Measurements from ENCODE around the gene VWA8. TPM values are rescaled to one million over a fixed set of nuclear protein-coding genes. Genes with fewer than 3 reads are reported as not detected.

The VWA8 gene
- total and polyA plus RNA-seq, 2 of the 8 experiments (the other 6 are each of a cell fraction or from before 2014, with no cell fraction given): 5.9 to 19.6 TPM

DNA sequence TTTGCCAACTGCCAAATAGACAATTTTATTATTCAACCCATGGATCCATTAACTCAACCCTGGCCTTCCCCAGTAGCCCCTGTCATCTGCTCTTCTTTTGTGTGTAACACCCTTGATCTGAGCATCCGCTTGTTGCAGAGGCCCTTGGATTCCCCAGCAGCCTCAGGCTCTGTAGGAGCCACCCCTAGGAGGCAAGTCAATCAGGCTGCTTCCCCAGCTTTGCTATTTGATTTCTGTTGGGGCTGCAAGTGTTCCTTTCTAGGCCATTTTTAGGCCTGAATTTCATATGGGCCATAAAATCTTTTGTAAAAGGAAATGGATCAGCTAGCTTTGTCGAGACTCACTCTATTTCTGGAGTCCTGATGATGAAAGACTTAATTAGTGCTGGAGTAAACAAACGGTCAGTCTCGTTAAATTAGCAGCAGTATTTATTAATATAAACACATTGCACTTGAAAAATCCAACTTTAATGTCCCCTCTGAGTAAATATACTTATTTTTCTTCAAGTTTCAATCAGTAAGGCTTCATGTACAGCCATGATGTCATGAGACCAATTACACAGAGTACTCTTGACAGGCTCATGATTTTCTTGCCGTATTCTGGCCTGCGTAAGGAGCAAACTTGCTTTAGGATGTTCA is 398.2 kb downstream of the VWA8 start:
- FAIRE-seq (no peak), DNase-seq (ENCODE audit: low read depth in 1 of 2, low spot score in 2 of 2) (no peak)
- no peak overlapping the region for H2AFZ ChIP-seq (ENCODE audit: low read length)
- H3K79me1 ChIP-seq (ENCODE audit: low read depth, low read length): no peaks in the 10 kb centered on the region
- no peaks in the 10 kb centered on the region for H3K36me3 ChIP-seq (ENCODE audit: control insufficient read depth in 2 of 4, insufficient read depth in 4 of 4, low read length in 3 of 4)
- CTCF ChIA-PET (ENCODE audit: partially characterized antibody): interaction anchor here (1.0 to 1.7 kb wide), 3 partner anchors 25 to 103 kb away, joined by 3 to 7 read pairs (median 4); no protein-coding TSS in a partner anchor
- H2BK12ac ChIP-seq (ENCODE audit: low read depth, low read length): no peak overlapping the region
- H4K5ac ChIP-seq (ENCODE audit: insufficient read length, low read depth, low read length): no peak overlapping the region
- peaks cover 0 to 4% (median 2%) of the 10 kb centered on the region in 4 experiments; a peak in 3 of 7 replicates for H3K4me1 ChIP-seq (replicated peaks in 1 of 4; ENCODE audit: control insufficient read depth in 3 of 4, insufficient read depth in 4 of 4, low read length in 3 of 4)
- no peak overlapping the region for H3K14ac ChIP-seq (ENCODE audit: insufficient read length)
- H3K79me2 ChIP-seq (ENCODE audit: control insufficient read depth in 1 of 2, insufficient read depth in 2 of 2, low read length in 2 of 2): no peaks in the 10 kb centered on the region
- no peaks in the 10 kb centered on the region; the same call in 1 of the 2 replicates for H3K23me2 ChIP-seq (ENCODE audit: low read depth, low read length)
- no peak overlapping the region for H2BK120ac ChIP-seq (replicated peaks; ENCODE audit: low read depth, low read length)
- 88% methylated on average over 6 of the region's 6 CpGs; no CpG with 5 or more reads in 1 of the 2 experiments for WGBS, 2 experiments (ENCODE audit: extremely low coverage in 1 of 2, insufficient coverage in 1 of 2, insufficient read length in 1 of 2, insufficient replicate concordance in 2 of 2, low coverage in 1 of 2, low lambda C conversion rate in 2 of 2, missing lambda C conversion rate in 1 of 2)
- no peak overlapping the region for H3K56ac ChIP-seq (replicated peaks; ENCODE audit: insufficient read length, low read depth, low read length)
- no peak overlapping the region for H3K27ac ChIP-seq (ENCODE audit: low read depth, low read length)
- POLR2A ChIA-PET (ENCODE audit: partially characterized antibody): no interaction called here
- no peak overlapping the region for H2BK15ac ChIP-seq (ENCODE audit: low read length)
- H3K4me3 ChIP-seq (ENCODE audit: extremely low read depth in 1 of 4, insufficient read depth in 2 of 4, low read depth in 3 of 4, low read length in 4 of 4): no peak overlapping the region
- no peaks in the 10 kb centered on the region for H4K20me1 ChIP-seq (replicated peaks in 1 of 2; ENCODE audit: control insufficient read depth in 1 of 2, insufficient read depth in 2 of 2, low read length in 2 of 2)
- no peak for TF ChIP-seq TAF7 (optimal IDR thresholded peaks at IDR 0.05; ENCODE audit: borderline replicate concordance, low read depth, low read length)
- TF ChIP-seq, protein P1, sequence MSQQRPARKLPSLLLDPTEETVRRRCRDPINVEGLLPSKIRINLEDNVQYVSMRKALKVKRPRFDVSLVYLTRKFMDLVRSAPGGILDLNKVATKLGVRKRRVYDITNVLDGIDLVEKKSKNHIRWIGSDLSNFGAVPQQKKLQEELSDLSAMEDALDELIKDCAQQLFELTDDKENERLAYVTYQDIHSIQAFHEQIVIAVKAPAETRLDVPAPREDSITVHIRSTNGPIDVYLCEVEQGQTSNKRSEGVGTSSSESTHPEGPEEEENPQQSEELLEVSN (IDR thresholded peaks at IDR 0.05): no peak
- no peak for TF ChIP-seq BRCA1 (IDR thresholded peaks at IDR 0.05; ENCODE audit: low read depth, low read length)
- no peak for TF ChIP-seq CBX5 (IDR thresholded peaks at IDR 0.05; ENCODE audit: low read depth, low read length)
- TF ChIP-seq SIX5 (IDR thresholded peaks at IDR 0.05; ENCODE audit: low read depth, low read length): no peak
- TF ChIP-seq NRF1 (IDR thresholded peaks at IDR 0.05; ENCODE audit: low read depth, low read length): no peak
- no peak for TF ChIP-seq CTBP2 (IDR thresholded peaks at IDR 0.05; ENCODE audit: borderline replicate concordance, insufficient read depth, insufficient read length, low read length)
- no peak overlapping the region for H2BK5ac ChIP-seq (ENCODE audit: low read depth, low read length)
- H4K91ac ChIP-seq (replicated peaks; ENCODE audit: insufficient read length, low read length): no peak overlapping the region
- H4K8ac ChIP-seq (ENCODE audit: extremely low read depth, insufficient read depth, low read length): no peak overlapping the region
- no peak overlapping the region for H3K4me2 ChIP-seq (ENCODE audit: insufficient read depth in 1 of 2, low read depth in 2 of 2, low read length in 2 of 2)
- H2BK20ac ChIP-seq (ENCODE audit: low read length): no peak overlapping the region
- H3K18ac ChIP-seq (ENCODE audit: extremely low read depth, low read length): no peak overlapping the region
- H3K4ac ChIP-seq (replicated peaks; ENCODE audit: insufficient read length, low read depth, low read length): no peak overlapping the region
- H3K9ac ChIP-seq (replicated peaks in 1 of 4; ENCODE audit: extremely low read depth in 1 of 4, low read depth in 3 of 4, low read length in 3 of 4): no peak overlapping the region
- no peaks in the 10 kb centered on the region for H3K9me3 ChIP-seq (ENCODE audit: insufficient read depth in 2 of 2, low read depth in 1 of 2, low read length in 1 of 2)
- H3K23ac ChIP-seq (ENCODE audit: insufficient read length): no peak overlapping the region
- H2AK5ac ChIP-seq (ENCODE audit: low read depth, low read length): no peak overlapping the region
- no peaks in the 10 kb centered on the region for H3K27me3 ChIP-seq (replicated peaks in 1 of 4; ENCODE audit: control insufficient read depth in 3 of 4, extremely low read depth in 1 of 4, insufficient read depth in 3 of 4, low read length in 3 of 4)
